K562 (cell line): ENCODE results near the gene PANK2. TPM values are rescaled to one million over a fixed set of nuclear protein-coding genes. Genes with fewer than 3 reads are reported as not detected.

Experiments used
- CREB1 ChIP-seq, 2 experiments: sonication (generic) in 1 of 2; formaldehyde crosslinking in 1 of 2; IDR thresholded peaks; 2 replicates each; pipeline versions ENCODE4 v1.6.1 to v1.8.0; 2012 to 2022; ENCODE audit warnings: inconsistent platforms in 1 of 2, mild to moderate bottlenecking in 1 of 2, missing genetic modification reagents in 1 of 2, moderate library complexity in 1 of 2
- FOXJ2 ChIP-seq: fragments of 200-800 bp; sonication (Bioruptor generic); IDR thresholded peaks from 2 replicates; pipeline ENCODE4 v1.6.1; 2016; ENCODE audit warnings: missing genetic modification characterization, missing compliant biosample characterization
- KDM5B ChIP-seq: fragments of 200-600 bp; sonication (generic); IDR thresholded peaks from 2 replicates; pipeline ENCODE4 v1.6.1; 2012; ENCODE audit warnings: low read depth, mild to moderate bottlenecking, moderate library complexity, low read length, control low read depth, inconsistent platforms; ENCODE audit not compliant: insufficient replicate concordance
- MAZ ChIP-seq, 2 experiments: fragments of 450-650 bp in 1 of 2; sonication (generic) in 1 of 2; formaldehyde crosslinking; IDR thresholded peaks in 1 of 2; conservative IDR thresholded peaks in 1 of 2; 2 replicates each; pipeline versions ENCODE4 v1.4.0 to v1.5.0; 2020; ENCODE audit warnings: mild to moderate bottlenecking in 1 of 2, missing genetic modification reagents in 1 of 2
- PHF20 ChIP-seq: fragments of 450-650 bp; IDR thresholded peaks from 2 replicates; pipeline ENCODE4 v1.6.1; 2018; ENCODE audit not compliant: partially characterized antibody
- STAT5B ChIP-seq: fragments of 250-450 bp; sonication (Bioruptor Pico); IDR thresholded peaks from 2 replicates; pipeline ENCODE4 v1.8.0; 2021; ENCODE audit warnings: mild to moderate bottlenecking, inconsistent platforms
- YY1 ChIP-seq, 3 experiments: IDR thresholded peaks; 2 replicates each; pipeline ENCODE4 v1.6.1; 2011; ENCODE audit warnings: low read length in 2 of 3, mild to moderate bottlenecking in 2 of 3, moderate library complexity in 2 of 3, borderline replicate concordance in 1 of 3, control low read depth in 1 of 3, low read depth in 1 of 3; ENCODE audit not compliant: insufficient read depth in 3 of 3, insufficient replicate concordance in 2 of 3, control insufficient read depth in 1 of 3, insufficient read length in 1 of 3; ENCODE audit errors: extremely low read depth in 1 of 3
- ZEB2 ChIP-seq: fragments of 450-650 bp; IDR thresholded peaks from 2 replicates; pipeline ENCODE4 v1.6.1; 2016
- ZNF696 ChIP-seq: fragments of 250-450 bp; sonication (Bioruptor Pico); conservative IDR thresholded peaks from 2 replicates; pipeline ENCODE4 v1.4.0; 2020; ENCODE audit warnings: mild to moderate bottlenecking, moderate library complexity
- polyA plus RNA-seq, 8 experiments: library from polyadenylated mRNA; depleted of rRNA in 4 of 8; stranded (reverse) in 5 of 8; unstranded in 3 of 8; fragments of >200 nt; fragmentation: Nextera tagmentation in 2 of 8; fragmentation: Illumina TruSeq in 1 of 8; extraction: Ambion mirVana in 2 of 8; extraction: Trizol in 1 of 8; gene quantifications; 2 replicates each; pipeline versions ENCODE4 v1.2.1 to v1.2.3, GENCODE V29; 2011 to 2014; ENCODE audit warnings: inconsistent platforms in 1 of 8, missing spikeins in 1 of 8
- total RNA-seq, 7 experiments: library from RNA; depleted of rRNA in 6 of 7; stranded (reverse); fragments of >200 nt in 6 of 7; fragmentation: Illumina TruSeq in 2 of 7; extraction: Trizol in 2 of 7; gene quantifications; 2 replicates each; pipeline versions ENCODE4 v1.2.1 to v1.2.3, GENCODE V29; 2011 to 2021; ENCODE audit warnings: low replicate concordance in 1 of 7
- TF ChIP-seq, protein P1 (sequence below): fragments of 450-650 bp; IDR thresholded peaks from 2 replicates; pipeline ENCODE4 v1.6.1; 2016; ENCODE audit warnings: mild to moderate bottlenecking, moderate library complexity
- TF ChIP-seq, protein P2 (sequence below): IDR thresholded peaks from 3 replicates; pipeline ENCODE4 v1.6.1; 2011; ENCODE audit warnings: borderline replicate concordance, mild to moderate bottlenecking, moderate library complexity; ENCODE audit not compliant: insufficient read length; ENCODE audit errors: extremely low read depth

Gene PANK2
- total and polyA plus RNA-seq, 9 of the 15 experiments (the other 6 are each of a cell fraction or from before 2014, with no cell fraction given) = 14.9 to 43.5 (median 31.4) TPM

- TF ChIP-seq, protein P1, sequence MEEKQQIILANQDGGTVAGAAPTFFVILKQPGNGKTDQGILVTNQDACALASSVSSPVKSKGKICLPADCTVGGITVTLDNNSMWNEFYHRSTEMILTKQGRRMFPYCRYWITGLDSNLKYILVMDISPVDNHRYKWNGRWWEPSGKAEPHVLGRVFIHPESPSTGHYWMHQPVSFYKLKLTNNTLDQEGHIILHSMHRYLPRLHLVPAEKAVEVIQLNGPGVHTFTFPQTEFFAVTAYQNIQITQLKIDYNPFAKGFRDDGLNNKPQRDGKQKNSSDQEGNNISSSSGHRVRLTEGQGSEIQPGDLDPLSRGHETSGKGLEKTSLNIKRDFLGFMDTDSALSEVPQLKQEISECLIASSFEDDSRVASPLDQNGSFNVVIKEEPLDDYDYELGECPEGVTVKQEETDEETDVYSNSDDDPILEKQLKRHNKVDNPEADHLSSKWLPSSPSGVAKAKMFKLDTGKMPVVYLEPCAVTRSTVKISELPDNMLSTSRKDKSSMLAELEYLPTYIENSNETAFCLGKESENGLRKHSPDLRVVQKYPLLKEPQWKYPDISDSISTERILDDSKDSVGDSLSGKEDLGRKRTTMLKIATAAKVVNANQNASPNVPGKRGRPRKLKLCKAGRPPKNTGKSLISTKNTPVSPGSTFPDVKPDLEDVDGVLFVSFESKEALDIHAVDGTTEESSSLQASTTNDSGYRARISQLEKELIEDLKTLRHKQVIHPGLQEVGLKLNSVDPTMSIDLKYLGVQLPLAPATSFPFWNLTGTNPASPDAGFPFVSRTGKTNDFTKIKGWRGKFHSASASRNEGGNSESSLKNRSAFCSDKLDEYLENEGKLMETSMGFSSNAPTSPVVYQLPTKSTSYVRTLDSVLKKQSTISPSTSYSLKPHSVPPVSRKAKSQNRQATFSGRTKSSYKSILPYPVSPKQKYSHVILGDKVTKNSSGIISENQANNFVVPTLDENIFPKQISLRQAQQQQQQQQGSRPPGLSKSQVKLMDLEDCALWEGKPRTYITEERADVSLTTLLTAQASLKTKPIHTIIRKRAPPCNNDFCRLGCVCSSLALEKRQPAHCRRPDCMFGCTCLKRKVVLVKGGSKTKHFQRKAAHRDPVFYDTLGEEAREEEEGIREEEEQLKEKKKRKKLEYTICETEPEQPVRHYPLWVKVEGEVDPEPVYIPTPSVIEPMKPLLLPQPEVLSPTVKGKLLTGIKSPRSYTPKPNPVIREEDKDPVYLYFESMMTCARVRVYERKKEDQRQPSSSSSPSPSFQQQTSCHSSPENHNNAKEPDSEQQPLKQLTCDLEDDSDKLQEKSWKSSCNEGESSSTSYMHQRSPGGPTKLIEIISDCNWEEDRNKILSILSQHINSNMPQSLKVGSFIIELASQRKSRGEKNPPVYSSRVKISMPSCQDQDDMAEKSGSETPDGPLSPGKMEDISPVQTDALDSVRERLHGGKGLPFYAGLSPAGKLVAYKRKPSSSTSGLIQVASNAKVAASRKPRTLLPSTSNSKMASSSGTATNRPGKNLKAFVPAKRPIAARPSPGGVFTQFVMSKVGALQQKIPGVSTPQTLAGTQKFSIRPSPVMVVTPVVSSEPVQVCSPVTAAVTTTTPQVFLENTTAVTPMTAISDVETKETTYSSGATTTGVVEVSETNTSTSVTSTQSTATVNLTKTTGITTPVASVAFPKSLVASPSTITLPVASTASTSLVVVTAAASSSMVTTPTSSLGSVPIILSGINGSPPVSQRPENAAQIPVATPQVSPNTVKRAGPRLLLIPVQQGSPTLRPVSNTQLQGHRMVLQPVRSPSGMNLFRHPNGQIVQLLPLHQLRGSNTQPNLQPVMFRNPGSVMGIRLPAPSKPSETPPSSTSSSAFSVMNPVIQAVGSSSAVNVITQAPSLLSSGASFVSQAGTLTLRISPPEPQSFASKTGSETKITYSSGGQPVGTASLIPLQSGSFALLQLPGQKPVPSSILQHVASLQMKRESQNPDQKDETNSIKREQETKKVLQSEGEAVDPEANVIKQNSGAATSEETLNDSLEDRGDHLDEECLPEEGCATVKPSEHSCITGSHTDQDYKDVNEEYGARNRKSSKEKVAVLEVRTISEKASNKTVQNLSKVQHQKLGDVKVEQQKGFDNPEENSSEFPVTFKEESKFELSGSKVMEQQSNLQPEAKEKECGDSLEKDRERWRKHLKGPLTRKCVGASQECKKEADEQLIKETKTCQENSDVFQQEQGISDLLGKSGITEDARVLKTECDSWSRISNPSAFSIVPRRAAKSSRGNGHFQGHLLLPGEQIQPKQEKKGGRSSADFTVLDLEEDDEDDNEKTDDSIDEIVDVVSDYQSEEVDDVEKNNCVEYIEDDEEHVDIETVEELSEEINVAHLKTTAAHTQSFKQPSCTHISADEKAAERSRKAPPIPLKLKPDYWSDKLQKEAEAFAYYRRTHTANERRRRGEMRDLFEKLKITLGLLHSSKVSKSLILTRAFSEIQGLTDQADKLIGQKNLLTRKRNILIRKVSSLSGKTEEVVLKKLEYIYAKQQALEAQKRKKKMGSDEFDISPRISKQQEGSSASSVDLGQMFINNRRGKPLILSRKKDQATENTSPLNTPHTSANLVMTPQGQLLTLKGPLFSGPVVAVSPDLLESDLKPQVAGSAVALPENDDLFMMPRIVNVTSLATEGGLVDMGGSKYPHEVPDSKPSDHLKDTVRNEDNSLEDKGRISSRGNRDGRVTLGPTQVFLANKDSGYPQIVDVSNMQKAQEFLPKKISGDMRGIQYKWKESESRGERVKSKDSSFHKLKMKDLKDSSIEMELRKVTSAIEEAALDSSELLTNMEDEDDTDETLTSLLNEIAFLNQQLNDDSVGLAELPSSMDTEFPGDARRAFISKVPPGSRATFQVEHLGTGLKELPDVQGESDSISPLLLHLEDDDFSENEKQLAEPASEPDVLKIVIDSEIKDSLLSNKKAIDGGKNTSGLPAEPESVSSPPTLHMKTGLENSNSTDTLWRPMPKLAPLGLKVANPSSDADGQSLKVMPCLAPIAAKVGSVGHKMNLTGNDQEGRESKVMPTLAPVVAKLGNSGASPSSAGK = no peak
- TF ChIP-seq ZNF696 (CRISPR knock-in tag) = no peak
- TF ChIP-seq STAT5B (CRISPR knock-in tag) = no peak
- peak; percentile 12; the same call in 1 of the 2 replicates for TF ChIP-seq CREB1 (IDR thresholded peaks at IDR 0.05)
- peak; percentile 69 for TF ChIP-seq CREB1 (CRISPR knock-in tag; IDR thresholded peaks at IDR 0.05)
- TF ChIP-seq PHF20 = peak; percentile 49
- peak; percentile 64 for TF ChIP-seq KDM5B
- peak in 2 of 3 experiments; percentile 80 to 90 for TF ChIP-seq YY1 (IDR thresholded peaks at IDR 0.05; ENCODE audit: borderline replicate concordance in 1 of 3, control insufficient read depth in 1 of 3, extremely low read depth in 1 of 3, insufficient read depth in 3 of 3, insufficient read length in 1 of 3, insufficient replicate concordance in 2 of 3, low read depth in 1 of 3, low read length in 2 of 3)
- TF ChIP-seq FOXJ2 (tag) = no peak
- TF ChIP-seq ZEB2 = no peak
- TF ChIP-seq MAZ (CRISPR knock-in tag; conservative IDR thresholded peaks at IDR 0.05 in 1 of 2, IDR thresholded peaks at IDR 0.05 in 1 of 2) = peak; percentile 67 to 78; a peak in 3 of 4 replicates
- TF ChIP-seq, protein P2, sequence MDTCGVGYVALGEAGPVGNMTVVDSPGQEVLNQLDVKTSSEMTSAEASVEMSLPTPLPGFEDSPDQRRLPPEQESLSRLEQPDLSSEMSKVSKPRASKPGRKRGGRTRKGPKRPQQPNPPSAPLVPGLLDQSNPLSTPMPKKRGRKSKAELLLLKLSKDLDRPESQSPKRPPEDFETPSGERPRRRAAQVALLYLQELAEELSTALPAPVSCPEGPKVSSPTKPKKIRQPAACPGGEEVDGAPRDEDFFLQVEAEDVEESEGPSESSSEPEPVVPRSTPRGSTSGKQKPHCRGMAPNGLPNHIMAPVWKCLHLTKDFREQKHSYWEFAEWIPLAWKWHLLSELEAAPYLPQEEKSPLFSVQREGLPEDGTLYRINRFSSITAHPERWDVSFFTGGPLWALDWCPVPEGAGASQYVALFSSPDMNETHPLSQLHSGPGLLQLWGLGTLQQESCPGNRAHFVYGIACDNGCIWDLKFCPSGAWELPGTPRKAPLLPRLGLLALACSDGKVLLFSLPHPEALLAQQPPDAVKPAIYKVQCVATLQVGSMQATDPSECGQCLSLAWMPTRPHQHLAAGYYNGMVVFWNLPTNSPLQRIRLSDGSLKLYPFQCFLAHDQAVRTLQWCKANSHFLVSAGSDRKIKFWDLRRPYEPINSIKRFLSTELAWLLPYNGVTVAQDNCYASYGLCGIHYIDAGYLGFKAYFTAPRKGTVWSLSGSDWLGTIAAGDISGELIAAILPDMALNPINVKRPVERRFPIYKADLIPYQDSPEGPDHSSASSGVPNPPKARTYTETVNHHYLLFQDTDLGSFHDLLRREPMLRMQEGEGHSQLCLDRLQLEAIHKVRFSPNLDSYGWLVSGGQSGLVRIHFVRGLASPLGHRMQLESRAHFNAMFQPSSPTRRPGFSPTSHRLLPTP = no peak
These were observed 42.3 kb upstream of the PANK2 start, which contains the start of gene MAVS (continued) for GRCh38 chr20:3846740-3847428.
